CD4-positive, CD25-positive, alpha-beta regulatory T cell (primary cell): ENCODE measurements around the gene RSU1. TPM values are rescaled to one million over a fixed set of nuclear protein-coding genes. Genes with fewer than 3 reads are reported as not detected.

Experiments
- ATAC-seq, 2 donors: fragments of 150-1000 bp; cut with Tn5 transposase; one replicate each; pipeline ENCODE4 v1.10.0; 2021; ENCODE audit warnings: low read depth in 2 of 2, moderate number of reproducible peaks in 2 of 2, moderate library complexity in 1 of 2
- DNase-seq, 3 donors: peaks; one replicate each; pipeline versions ENCODE4 v3.0.0 to v3.0.0-alpha.2; 2012 to 2022; ENCODE audit warnings: mixed read lengths in 1 of 3
- H3K27ac ChIP-seq: one replicate; pipeline ENCODE4 v1.7.0; 2013; ENCODE audit warnings: mild to moderate bottlenecking, low read length; ENCODE audit not compliant: insufficient read depth, poor library complexity, severe bottlenecking
- H3K27me3 ChIP-seq: one replicate; pipeline ENCODE4 v1.7.0; 2013; ENCODE audit warnings: low read length; ENCODE audit not compliant: control insufficient read depth, insufficient read depth
- H3K36me3 ChIP-seq: one replicate; pipeline ENCODE4 v1.7.0; 2013; ENCODE audit warnings: mild to moderate bottlenecking, low read length, moderate library complexity; ENCODE audit not compliant: control insufficient read depth, insufficient read depth
- H3K4me1 ChIP-seq: 2 replicates; pipeline ENCODE4 v1.7.0; 2013; ENCODE audit warnings: mild to moderate bottlenecking, low read length; ENCODE audit not compliant: insufficient read depth, control insufficient read depth, poor library complexity, severe bottlenecking
- H3K4me3 ChIP-seq: one replicate; pipeline ENCODE4 v1.7.0; 2013; ENCODE audit warnings: low read depth, mild to moderate bottlenecking, low read length, moderate library complexity
- H3K9me3 ChIP-seq, 2 experiments: 1 replicate in 1 of 2; 2 replicates in 1 of 2; pipeline ENCODE4 v1.7.0; 2013; ENCODE audit warnings: low read length in 2 of 2, mild to moderate bottlenecking in 1 of 2, moderate library complexity in 1 of 2; ENCODE audit not compliant: control insufficient read depth in 2 of 2
- H3K27ac Mint-ChIP-seq, 3 donors: one replicate each; pipeline ENCODE4 v1.8.0; 2020 to 2022; ENCODE audit warnings: mild to moderate bottlenecking in 3 of 3, mixed read lengths in 3 of 3, moderate library complexity in 2 of 3
- H3K27me3 Mint-ChIP-seq: one replicate; pipeline ENCODE4 v1.8.0; 2022; ENCODE audit warnings: mild to moderate bottlenecking, mixed read lengths
- H3K36me3 Mint-ChIP-seq: one replicate; pipeline ENCODE4 v1.8.0; 2020; ENCODE audit warnings: mixed read lengths
- H3K4me1 Mint-ChIP-seq, 4 donors: one replicate each; pipeline ENCODE4 v1.8.0; 2020 to 2022; ENCODE audit warnings: mixed read lengths in 4 of 4, mild to moderate bottlenecking in 1 of 4
- H3K4me3 Mint-ChIP-seq, 4 donors: one replicate each; pipeline ENCODE4 v1.8.0; 2020 to 2022; ENCODE audit warnings: mild to moderate bottlenecking in 4 of 4, mixed read lengths in 4 of 4, moderate library complexity in 3 of 4
- H3K9me3 Mint-ChIP-seq, 7 donors: one replicate each; pipeline ENCODE4 v1.8.0; 2020 to 2022; ENCODE audit warnings: mixed read lengths in 7 of 7, mild to moderate bottlenecking in 3 of 7, moderate library complexity in 2 of 7
- polyA plus RNA-seq, 4 donors: library from polyadenylated mRNA; unstranded; fragments of 300-500 nt; fragmentation: Illumina TruSeq; gene quantifications; one replicate each; pipeline ENCODE4 v1.2.3, GENCODE V29; 2021
- total RNA-seq: library from RNA; stranded (reverse); gene quantifications from one replicate; pipeline ENCODE4 v1.2.3, GENCODE V29; 2022

The RSU1 gene
- total and polyA plus RNA-seq, 5 donors from 2014 or later = 69.2 to 165 (median 139) TPM

GRCh38 chr10:16545116-16545736, 272.0 kb downstream of the RSU1 start:
- peaks cover 0 to 2% (median 0%) of the 10 kb centered on the region in 7 donors for H3K9me3 Mint-ChIP-seq
- peak in 2 of 3 donors; percentile 16 to 47 for DNase-seq
- H3K4me1 Mint-ChIP-seq = peaks cover 0 to 4% (median 0%) of the 10 kb centered on the region in 4 donors
- peaks cover 19% of the 10 kb centered on the region for H3K27me3 Mint-ChIP-seq
- no peaks in the 10 kb centered on the region for H3K27me3 ChIP-seq
- ATAC-seq = no peak
- H3K4me3 ChIP-seq = no peak overlapping the region
- H3K27ac Mint-ChIP-seq = no peak overlapping the region
- no peaks in the 10 kb centered on the region for H3K36me3 ChIP-seq
- no peaks in the 10 kb centered on the region for H3K9me3 ChIP-seq
- H3K4me1 ChIP-seq = no peaks in the 10 kb centered on the region
- no peak overlapping the region for H3K4me3 Mint-ChIP-seq
- no peak overlapping the region for H3K27ac ChIP-seq
- no peaks in the 10 kb centered on the region for H3K36me3 Mint-ChIP-seq

DNA sequence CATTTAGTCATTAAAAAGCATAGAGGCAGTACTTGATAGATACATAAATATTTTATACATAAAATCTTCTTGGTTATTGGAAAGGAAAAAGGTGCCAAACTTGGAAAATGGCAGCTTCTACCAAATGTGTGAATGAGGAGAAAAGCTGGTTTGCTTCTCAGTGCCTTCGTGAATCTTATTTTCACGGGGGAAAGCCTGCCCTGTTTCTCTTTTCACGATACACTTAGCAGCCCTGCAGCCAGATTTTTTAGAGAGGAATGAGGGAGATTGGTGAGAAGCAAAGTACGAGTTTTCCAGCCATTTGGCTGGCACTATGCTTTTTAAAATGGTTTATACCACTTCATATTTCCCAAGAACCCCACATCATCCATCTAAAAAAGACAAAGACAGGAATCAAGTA, 272.6 kb downstream of the RSU1 start:
- H3K27me3 Mint-ChIP-seq = peaks cover 23% of the 10 kb centered on the region
- ATAC-seq = no peak
- H3K4me1 ChIP-seq = no peaks in the 10 kb centered on the region
- no peak overlapping the region for H3K27ac ChIP-seq
- H3K9me3 Mint-ChIP-seq = peaks cover 0 to 2% (median 0%) of the 10 kb centered on the region in 7 donors
- no peak for DNase-seq
- H3K27ac Mint-ChIP-seq = no peak overlapping the region
- H3K36me3 Mint-ChIP-seq = no peaks in the 10 kb centered on the region
- no peaks in the 10 kb centered on the region for H3K27me3 ChIP-seq
- H3K4me3 ChIP-seq = no peak overlapping the region
- H3K4me3 Mint-ChIP-seq = no peak overlapping the region
- no peaks in the 10 kb centered on the region for H3K36me3 ChIP-seq
- H3K4me1 Mint-ChIP-seq = peaks cover 0 to 4% (median 0%) of the 10 kb centered on the region in 4 donors
- H3K9me3 ChIP-seq = no peaks in the 10 kb centered on the region

DNA sequence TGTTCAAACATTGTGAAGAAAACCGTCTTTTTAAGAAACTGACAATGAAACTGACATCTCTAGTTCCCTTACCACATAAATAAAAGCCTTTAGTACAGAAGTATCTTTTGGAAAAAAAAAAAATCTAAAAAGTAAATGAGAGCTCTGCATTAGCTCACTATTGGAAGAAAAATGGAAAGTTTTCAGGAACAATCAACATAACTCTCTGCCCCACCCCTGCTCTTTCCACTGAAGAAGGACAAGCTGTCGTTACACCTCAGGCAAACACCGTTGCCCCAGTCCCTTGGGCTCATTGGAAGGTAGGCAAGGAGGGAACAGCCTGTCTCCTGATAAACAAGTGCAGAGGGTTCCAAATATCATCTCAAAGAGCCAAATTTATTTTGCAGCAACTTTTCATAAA, 273.1 kb downstream of the RSU1 start:
- Mint-ChIP-seq H3K4me1 (peaks cover 0 to 4% (median 0%) of the 10 kb centered on the region in 4 donors), H3K36me3 (no peaks in the 10 kb centered on the region), H3K27ac (no peak overlapping the region), H3K9me3 (peaks cover 0 to 3% (median 0%) of the 10 kb centered on the region in 7 donors), H3K27me3 (peaks cover 28% of the 10 kb centered on the region), H3K4me3 (no peak overlapping the region)
- H3K4me1 ChIP-seq = no peaks in the 10 kb centered on the region
- H3K36me3 ChIP-seq = no peaks in the 10 kb centered on the region
- no peaks in the 10 kb centered on the region for H3K27me3 ChIP-seq
- no peak overlapping the region for H3K4me3 ChIP-seq
- DNase-seq (no peak), ATAC-seq (no peak)
- H3K27ac ChIP-seq = no peak overlapping the region
- no peaks in the 10 kb centered on the region for H3K9me3 ChIP-seq
